HL-60/S4 treated with phorbol 12-myristate 13-acetate at 8.2 ng/mL for 4 days and 3 days (cell line): ENCODE results near the gene NUDT4.

Source experiments
- in situ Hi-C: fragments of 300-500 bp; cut with MboI; formaldehyde crosslinking; loops from 2 replicates; pipeline ENCODE4 v1.15.0; 2022; ENCODE audit warnings: low sequenced_read_pairs

The NUDT4 gene

GRCh38 chr12:93365616-93366405 lies 11.9 kb upstream of the NUDT4 start:
- in situ Hi-C loops = no loop called here

GRCh38 chr12:93366422-93366821 lies 11.3 kb upstream of the NUDT4 start:
- in situ Hi-C loops = no loop called here

DNA sequence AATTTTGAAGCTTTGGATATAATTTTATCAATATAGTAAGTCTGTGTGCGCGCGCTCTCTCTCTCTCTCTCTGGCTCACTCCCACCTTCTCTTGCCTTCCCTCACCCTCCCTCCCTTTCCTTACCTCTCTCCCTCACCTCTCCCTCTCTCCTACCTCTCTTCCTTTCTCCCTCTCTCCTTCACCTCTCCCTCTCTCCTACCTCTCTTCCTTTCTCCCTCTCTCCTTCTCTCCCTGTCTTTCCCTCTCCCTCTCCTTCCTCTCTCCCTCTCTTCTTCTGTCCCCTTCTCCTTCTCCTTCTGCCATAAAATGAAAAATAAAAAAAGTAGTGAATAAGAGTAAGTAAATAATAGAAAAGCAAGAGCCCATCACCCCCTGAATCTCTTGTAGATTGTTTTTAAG lies 9.0 kb upstream of the NUDT4 start:
- in situ Hi-C loops = no loop called here

GRCh38 chr12:93369505-93369904 lies 8.2 kb upstream of the NUDT4 start:
- in situ Hi-C loops = no loop called here

DNA sequence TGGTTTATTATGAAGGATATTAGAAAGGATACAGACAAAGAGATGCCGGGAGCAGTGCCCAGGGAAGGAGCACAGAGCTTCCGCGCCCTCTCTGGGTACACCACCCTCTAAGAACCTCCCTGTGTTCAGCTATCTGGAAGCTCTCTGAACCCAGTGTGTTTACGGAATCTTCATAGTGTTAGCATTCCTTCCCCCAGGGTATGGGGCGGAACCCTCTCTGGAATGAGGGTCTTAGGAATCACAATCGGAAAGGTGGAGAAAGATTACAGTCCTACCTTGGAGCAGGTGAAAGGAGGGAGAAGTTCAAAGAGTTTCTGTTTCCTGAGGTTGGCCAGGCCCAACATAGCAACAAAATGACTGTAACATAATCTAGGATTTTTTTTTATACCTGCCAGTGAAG lies 6.8 kb upstream of the NUDT4 start:
- in situ Hi-C loops = no loop called here

DNA sequence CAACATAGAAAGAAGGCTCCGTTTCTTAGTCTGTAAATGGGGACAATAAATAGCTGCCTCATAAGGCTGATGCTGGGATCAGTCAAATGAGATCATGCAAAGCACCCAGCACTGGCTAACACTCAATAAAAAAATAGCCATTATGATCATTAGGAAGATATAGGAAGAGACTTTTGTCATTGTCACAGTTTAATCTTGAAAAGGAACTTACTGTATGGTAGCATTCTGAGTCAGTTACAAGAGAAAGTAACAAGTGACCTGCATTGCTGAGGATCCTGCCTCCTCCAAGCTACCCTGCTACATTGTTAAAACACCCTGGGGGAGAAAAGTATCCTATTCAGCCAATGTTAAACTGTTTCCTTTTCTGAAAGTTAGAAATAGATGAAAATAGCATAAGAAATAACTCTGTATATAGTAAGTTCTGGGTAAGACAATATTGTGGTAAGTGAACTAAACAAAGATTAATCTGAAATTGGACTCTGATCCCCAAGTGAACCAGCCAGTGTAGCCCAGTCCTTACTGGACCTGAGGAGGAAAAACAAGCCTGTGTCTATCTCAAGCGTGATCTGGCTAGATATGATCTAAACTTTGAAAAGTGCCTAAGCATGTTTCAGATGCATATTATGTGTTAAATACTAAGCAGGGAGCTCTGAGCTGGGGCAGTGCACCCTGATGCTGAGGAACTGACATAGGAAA lies 3.6 kb upstream of the NUDT4 start:
- in situ Hi-C loops = no loop called here

DNA sequence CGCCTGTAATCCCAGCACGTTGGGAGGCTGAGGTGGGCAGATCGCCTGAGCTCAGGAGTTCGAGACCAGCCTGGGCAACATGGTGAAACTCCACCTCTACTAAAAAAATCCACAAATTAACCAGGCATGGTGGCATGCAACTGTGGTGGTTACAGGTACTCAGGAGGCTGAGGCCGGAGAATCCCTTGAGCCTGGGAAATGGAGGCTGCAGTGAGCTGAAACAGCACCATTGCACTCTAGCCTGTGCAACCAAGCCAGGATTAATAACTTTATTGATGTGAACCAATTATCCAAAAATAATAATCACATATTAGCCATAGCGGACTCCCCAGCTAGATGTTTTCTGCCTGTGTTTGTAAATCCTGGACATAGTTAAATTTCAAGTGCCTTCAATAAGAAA lies 1.8 kb upstream of the NUDT4 start:
- in situ Hi-C loops = loop anchor here (25.0 kb wide), 2 partner anchors 264 to 339 kb away; no protein-coding TSS in a partner anchor

DNA sequence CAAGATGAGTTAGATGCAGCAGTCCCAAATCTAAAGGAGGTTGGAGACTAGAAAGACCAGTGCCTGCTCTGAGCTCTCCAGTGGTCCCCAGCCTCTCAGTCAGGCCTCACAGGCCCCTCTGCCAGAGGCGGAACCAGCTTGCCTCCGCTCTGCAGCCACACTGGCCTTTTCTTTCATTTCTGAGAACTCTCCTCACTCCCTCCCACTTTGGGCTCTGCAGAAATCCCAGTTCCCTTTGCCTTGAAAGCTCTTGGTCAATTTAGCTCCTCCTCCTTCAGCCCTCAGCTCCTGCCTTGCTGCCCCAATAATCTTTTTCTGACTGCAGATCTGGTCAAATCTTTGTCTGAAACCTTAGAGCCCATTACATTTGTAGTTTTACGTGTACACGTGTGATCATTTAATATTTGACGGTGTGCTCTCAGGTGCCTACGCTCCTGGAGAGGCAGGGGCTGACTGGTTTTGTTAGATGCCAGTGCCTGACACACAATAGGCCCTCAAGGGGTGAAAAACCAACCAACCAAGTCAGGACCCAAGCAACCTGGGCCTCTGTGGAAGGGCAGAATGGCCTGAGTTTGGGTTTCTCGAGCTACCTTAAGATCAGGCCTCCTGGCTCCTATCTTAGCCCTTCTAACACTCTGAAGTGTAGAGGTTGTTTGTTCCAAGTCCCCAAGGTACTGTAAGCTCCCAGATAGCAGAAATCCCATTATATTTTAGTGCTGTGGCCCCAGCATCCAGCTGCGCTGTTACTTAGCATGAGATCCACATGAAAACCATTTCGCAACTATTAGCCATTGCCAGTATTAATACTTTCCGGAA lies 1.1 kb upstream of the NUDT4 start:
- in situ Hi-C loops = loop anchor here (25.0 kb wide), 2 partner anchors 264 to 339 kb away; no protein-coding TSS in a partner anchor

- in situ Hi-C loops = loop anchor here (25.0 kb wide), 2 partner anchors 266 to 341 kb away; no protein-coding TSS in a partner anchor
Observed at GRCh38 chr12:93378196-93378997, 672 bp downstream of the NUDT4 start.

- in situ Hi-C loops = loop anchor here (25.0 kb wide), 2 partner anchors 267 to 342 kb away; no protein-coding TSS in a partner anchor
Observed at GRCh38 chr12:93378998-93379325, 1.2 kb downstream of the NUDT4 start.

- in situ Hi-C loops = loop anchor here (25.0 kb wide), 2 partner anchors 267 to 342 kb away; no protein-coding TSS in a partner anchor
Observed at GRCh38 chr12:93379326-93379980, 1.7 kb downstream of the NUDT4 start.

- in situ Hi-C loops = loop anchor here (25.0 kb wide), 2 partner anchors 268 to 343 kb away; no protein-coding TSS in a partner anchor
Observed at GRCh38 chr12:93379981-93380361, 2.2 kb downstream of the NUDT4 start.

DNA sequence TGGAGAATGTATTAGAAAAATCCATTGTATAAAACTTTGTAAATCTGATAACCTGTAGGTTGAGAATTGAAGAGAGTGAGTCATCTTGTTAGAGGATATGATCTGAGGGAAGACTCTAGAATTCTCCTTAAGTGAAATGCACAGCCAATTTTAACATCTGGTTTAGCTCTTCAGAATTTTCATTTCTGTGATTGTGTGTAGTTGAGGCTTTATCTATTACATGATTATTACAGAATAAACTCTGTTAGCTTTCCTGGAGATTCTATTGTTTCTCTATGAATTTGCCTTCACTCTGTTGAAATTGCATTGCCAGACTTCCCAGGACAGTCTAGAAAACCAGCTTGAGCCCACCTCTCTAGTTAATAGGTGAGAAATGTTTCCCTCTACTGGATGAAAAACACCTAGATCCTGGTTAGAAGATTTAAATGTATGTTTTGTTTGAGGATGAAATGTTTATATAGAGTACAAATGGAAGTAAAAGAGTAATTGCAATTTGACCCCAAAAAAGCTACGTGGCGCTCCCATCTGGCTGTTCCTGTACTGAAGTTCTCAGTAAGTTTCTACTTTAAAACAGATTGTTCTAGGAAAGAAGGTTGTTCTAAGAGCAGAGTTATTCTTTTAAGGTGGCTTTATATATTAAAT lies 2.9 kb downstream of the NUDT4 start:
- in situ Hi-C loops = loop anchor here (25.0 kb wide), 2 partner anchors 268 to 343 kb away; no protein-coding TSS in a partner anchor

GRCh38 chr12:93381161-93381975 lies 3.6 kb downstream of the NUDT4 start:
- in situ Hi-C loops = loop anchor here (25.0 kb wide), 2 partner anchors 269 to 344 kb away; no protein-coding TSS in a partner anchor

DNA sequence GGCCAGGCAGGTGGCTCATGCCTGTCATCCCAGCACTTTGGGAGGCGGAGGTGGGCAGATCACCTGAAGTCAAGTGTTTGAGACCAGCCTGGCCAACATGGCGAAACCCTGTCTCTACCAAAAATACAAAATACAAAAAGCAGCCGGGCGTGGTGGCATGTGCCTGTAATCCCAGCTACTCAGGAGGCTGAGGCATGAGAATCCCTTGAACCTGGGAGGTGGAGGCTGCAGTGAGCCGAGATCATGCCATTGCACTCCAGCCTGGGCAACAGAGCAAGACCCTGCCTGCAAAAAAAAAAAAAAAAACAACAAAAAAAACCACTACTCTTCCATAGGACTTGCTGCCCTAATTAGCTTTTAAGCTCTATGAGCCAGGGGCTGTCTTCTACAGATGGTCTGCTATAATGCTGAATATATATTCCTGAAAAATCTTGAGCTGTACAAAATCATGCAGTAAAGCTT lies 4.3 kb downstream of the NUDT4 start:
- in situ Hi-C loops = loop anchor here (25.0 kb wide), 2 partner anchors 270 to 345 kb away; no protein-coding TSS in a partner anchor

DNA sequence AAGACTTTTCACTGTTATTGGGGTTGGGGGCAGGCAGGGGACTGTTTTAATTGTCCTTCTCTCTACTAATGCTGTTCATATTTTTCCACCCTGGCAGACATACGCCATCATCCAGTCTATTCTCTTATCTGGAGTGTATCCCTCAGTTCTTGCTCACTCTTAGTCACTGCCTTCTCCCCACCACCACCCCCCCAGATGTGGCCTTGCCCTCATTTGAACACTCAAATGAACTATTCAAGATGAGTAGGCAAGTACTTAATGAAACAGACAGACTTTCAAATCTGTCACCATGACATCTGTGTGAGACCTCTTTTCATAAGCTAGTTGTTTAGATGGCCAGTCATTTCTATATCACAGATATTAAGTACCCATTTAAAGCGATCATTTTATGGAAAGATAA lies 10.1 kb downstream of the NUDT4 start:
- in situ Hi-C loops = loop anchor here (25.0 kb wide), 2 partner anchors 275 to 350 kb away; no protein-coding TSS in a partner anchor

- in situ Hi-C loops = loop anchor here (25.0 kb wide), 2 partner anchors 278 to 353 kb away; no protein-coding TSS in a partner anchor
Observed at GRCh38 chr12:93390031-93390430, 12.3 kb downstream of the NUDT4 start.
